Peyer's patch (tissue), 4 donors: ENCODE results near the gene TRAK1.

Experiments
- CTCF ChIP-seq, 6 experiments: fragments of 450-650 bp in 4 of 6; fragments of 200-600 bp in 2 of 6; sonication (generic) in 1 of 6; IDR thresholded peaks; one replicate each; pipeline ENCODE4 v1.5.1; 2017 to 2019; ENCODE audit warnings: antibody characterized with exemption in 6 of 6, mild to moderate bottlenecking in 3 of 6, moderate library complexity in 1 of 6
- POLR2A ChIP-seq, 2 donors: fragments of 450-650 bp; IDR thresholded peaks; one replicate each; pipeline ENCODE4 v1.5.1; 2017; ENCODE audit warnings: antibody characterized with exemption in 2 of 2, mild to moderate bottlenecking in 2 of 2, moderate library complexity in 2 of 2

GRCh38 chr3:42094128-42094527 lies 3.0 kb downstream of the TRAK1 start:
- TF ChIP-seq CTCF (IDR thresholded peaks at IDR 0.05) (no peak), POLR2A (IDR thresholded peaks at IDR 0.05) (no peak)
